CD14-positive monocyte (primary cell): ENCODE results near the gene WNT5A. TPM values are rescaled to one million over a fixed set of nuclear protein-coding genes. Genes with fewer than 3 reads are reported as not detected.

Source experiments
- DNase-seq, 3 donors: peaks; one replicate each; pipeline ENCODE4 v3.0.0-alpha.2; 2011 to 2022
- H2AFZ ChIP-seq: 2 replicates; pipeline ENCODE4 v1.6.0; 2012; ENCODE audit warnings: mild to moderate bottlenecking, low read depth, low read length, inconsistent platforms; ENCODE audit not compliant: insufficient read depth, poor library complexity, severe bottlenecking
- H3K27ac ChIP-seq, 2 donors: 1 replicate in 1 of 2; 2 replicates in 1 of 2; pipeline ENCODE4 v1.5.1; 2012 to 2013; ENCODE audit warnings: low read length in 2 of 2, control low read depth in 1 of 2, inconsistent platforms in 1 of 2, low read depth in 1 of 2, mild to moderate bottlenecking in 1 of 2
- H3K27me3 ChIP-seq, 2 donors: one replicate each; pipeline versions ENCODE4 v1.6.0 to v1.6.1; 2011 to 2013; ENCODE audit warnings: low read length in 2 of 2; ENCODE audit not compliant: control insufficient read depth in 2 of 2, insufficient read depth in 2 of 2
- H3K36me3 ChIP-seq, 2 donors: replicated peaks in 1 of 2; 1 replicate in 1 of 2; 2 replicates in 1 of 2; pipeline versions ENCODE4 v1.5.1 to v1.6.1; 2012 to 2013; ENCODE audit warnings: low read length in 2 of 2, control low read depth in 1 of 2, inconsistent platforms in 1 of 2, mild to moderate bottlenecking in 1 of 2; ENCODE audit not compliant: insufficient read depth in 2 of 2, control insufficient read depth in 1 of 2
- H3K4me1 ChIP-seq, 2 donors: 1 replicate in 1 of 2; 2 replicates in 1 of 2; pipeline versions ENCODE4 v1.5.1 to v1.6.1; 2012 to 2013; ENCODE audit warnings: low read length in 2 of 2, control low read depth in 1 of 2, inconsistent platforms in 1 of 2, mild to moderate bottlenecking in 1 of 2, moderate library complexity in 1 of 2; ENCODE audit not compliant: insufficient read depth in 2 of 2, control insufficient read depth in 1 of 2
- H3K4me2 ChIP-seq: replicated peaks from 2 replicates; pipeline ENCODE3; 2012; ENCODE audit warnings: low read length, moderate library complexity, mild to moderate bottlenecking; ENCODE audit not compliant: poor library complexity, severe bottlenecking; ENCODE audit errors: extremely low read depth
- H3K4me3 ChIP-seq, 3 experiments: fragments of 200-600 bp in 1 of 3; sonication (generic) in 1 of 3; replicated peaks in 1 of 3; 1 replicate in 2 of 3; 2 replicates in 1 of 3; pipeline ENCODE4 v1.5.1; 2011 to 2013; ENCODE audit warnings: low read length in 3 of 3, mild to moderate bottlenecking in 3 of 3, control low read depth in 2 of 3, low read depth in 2 of 3, inconsistent platforms in 1 of 3, moderate library complexity in 1 of 3
- H3K79me2 ChIP-seq: 2 replicates; pipeline ENCODE4 v1.6.0; 2012; ENCODE audit warnings: mild to moderate bottlenecking, control low read depth, inconsistent platforms, low read length, moderate library complexity; ENCODE audit not compliant: insufficient read depth
- H3K9ac ChIP-seq: 2 replicates; pipeline ENCODE4 v1.6.0; 2017; ENCODE audit warnings: low read length, mild to moderate bottlenecking; ENCODE audit not compliant: insufficient read depth, poor library complexity, severe bottlenecking
- H3K9me3 ChIP-seq, 2 donors: replicated peaks in 1 of 2; 1 replicate in 1 of 2; 2 replicates in 1 of 2; pipeline versions ENCODE4 v1.5.1 to v1.6.1; 2012 to 2013; ENCODE audit warnings: low read length in 2 of 2, control low read depth in 1 of 2; ENCODE audit not compliant: control insufficient read depth in 1 of 2, insufficient read depth in 1 of 2
- H4K20me1 ChIP-seq: 2 replicates; pipeline ENCODE4 v1.6.0; 2012; ENCODE audit warnings: mild to moderate bottlenecking, low read length, control low read depth, moderate library complexity; ENCODE audit not compliant: insufficient read depth
- H3K27ac Mint-ChIP-seq, 7 donors: one replicate each; pipeline ENCODE4 v1.8.0; 2020; ENCODE audit warnings: mild to moderate bottlenecking in 7 of 7, mixed read lengths in 7 of 7, moderate library complexity in 6 of 7, inconsistent platforms in 2 of 7
- H3K27me3 Mint-ChIP-seq, 3 donors: one replicate each; pipeline ENCODE4 v1.8.0; 2021 to 2022; ENCODE audit warnings: low read depth in 3 of 3, mild to moderate bottlenecking in 3 of 3, mixed read lengths in 3 of 3, moderate library complexity in 3 of 3, inconsistent platforms in 1 of 3
- H3K36me3 Mint-ChIP-seq, 2 donors: one replicate each; pipeline ENCODE4 v1.8.0; 2020; ENCODE audit warnings: mixed read lengths in 2 of 2, inconsistent platforms in 1 of 2, mild to moderate bottlenecking in 1 of 2
- H3K4me1 Mint-ChIP-seq: one replicate; pipeline ENCODE4 v1.8.0; 2020; ENCODE audit warnings: mild to moderate bottlenecking, mixed read lengths
- H3K4me3 Mint-ChIP-seq, 2 donors: one replicate each; pipeline ENCODE4 v1.8.0; 2020; ENCODE audit warnings: mild to moderate bottlenecking in 2 of 2, mixed read lengths in 2 of 2, moderate library complexity in 1 of 2
- H3K9me3 Mint-ChIP-seq, 7 donors: one replicate each; pipeline ENCODE4 v1.8.0; 2020 to 2022; ENCODE audit warnings: mixed read lengths in 7 of 7, mild to moderate bottlenecking in 6 of 7, moderate library complexity in 6 of 7, inconsistent platforms in 2 of 7
- CTCF ChIP-seq: fragments of 200-600 bp; IDR thresholded peaks from one replicate; pipeline ENCODE4 v1.8.0; 2022; ENCODE audit warnings: antibody characterized with exemption, mild to moderate bottlenecking
- WGBS: methylation state at CpG from one replicate; pipeline ENCODE4 v1.1.5; 2013; ENCODE audit warnings: missing lambda C conversion rate; ENCODE audit not compliant: insufficient coverage; 5-methylcytosine and 5-hydroxymethylcytosine counted together
- intact Hi-C, 2 donors: fragments of 100-400 bp; cut with micrococcal nuclease; formaldehyde crosslinking; loops; one replicate each; pipeline versions ENCODE4 v1.15.0 to v1.15.1; 2023
- polyA plus RNA-seq, 3 donors: library from polyadenylated mRNA; depleted of rRNA in 1 of 3; unstranded in 2 of 3; stranded (reverse) in 1 of 3; fragments of 300-500 nt in 2 of 3; fragments of >200 nt in 1 of 3; fragmentation: Illumina TruSeq in 2 of 3; gene quantifications; 1 replicate in 2 of 3; 2 replicates in 1 of 3; pipeline ENCODE4 v1.2.3, GENCODE V29; 2012 to 2021

The WNT5A gene
- polyA plus RNA-seq, 3 donors: 0.01 to 0.03 TPM; not detected in 1

GRCh38 chr3:55501905-55502304, 14.8 kb upstream of the WNT5A start:
- Histone ChIP-seq H3K36me3 (no peaks in the 10 kb centered on the region), H3K4me2 (no peak overlapping the region), H3K4me1 (no peaks in the 10 kb centered on the region), H3K4me3 (no peak overlapping the region), H4K20me1 (no peaks in the 10 kb centered on the region), H3K27me3 (peaks cover 4 to 5% of the 10 kb centered on the region in 2 donors), H3K9ac (no peak overlapping the region), H3K27ac (no peak overlapping the region), H3K9me3 (no peaks in the 10 kb centered on the region), H3K79me2 (no peaks in the 10 kb centered on the region), H2AFZ (no peak overlapping the region)
- no peaks in the 10 kb centered on the region for H3K4me1 Mint-ChIP-seq
- DNase-seq: no peak
- no peak overlapping the region for H3K27ac Mint-ChIP-seq
- no peak overlapping the region for H3K4me3 Mint-ChIP-seq
- no CpG with 5 or more reads among the region's 3 CpGs for WGBS
- H3K27me3 Mint-ChIP-seq: peaks cover 0 to 10% (median 0%) of the 10 kb centered on the region in 3 donors
- H3K36me3 Mint-ChIP-seq: no peaks in the 10 kb centered on the region
- intact Hi-C loops: no loop called here
- H3K9me3 Mint-ChIP-seq: no peaks in the 10 kb centered on the region
- TF ChIP-seq CTCF: no peak

DNA sequence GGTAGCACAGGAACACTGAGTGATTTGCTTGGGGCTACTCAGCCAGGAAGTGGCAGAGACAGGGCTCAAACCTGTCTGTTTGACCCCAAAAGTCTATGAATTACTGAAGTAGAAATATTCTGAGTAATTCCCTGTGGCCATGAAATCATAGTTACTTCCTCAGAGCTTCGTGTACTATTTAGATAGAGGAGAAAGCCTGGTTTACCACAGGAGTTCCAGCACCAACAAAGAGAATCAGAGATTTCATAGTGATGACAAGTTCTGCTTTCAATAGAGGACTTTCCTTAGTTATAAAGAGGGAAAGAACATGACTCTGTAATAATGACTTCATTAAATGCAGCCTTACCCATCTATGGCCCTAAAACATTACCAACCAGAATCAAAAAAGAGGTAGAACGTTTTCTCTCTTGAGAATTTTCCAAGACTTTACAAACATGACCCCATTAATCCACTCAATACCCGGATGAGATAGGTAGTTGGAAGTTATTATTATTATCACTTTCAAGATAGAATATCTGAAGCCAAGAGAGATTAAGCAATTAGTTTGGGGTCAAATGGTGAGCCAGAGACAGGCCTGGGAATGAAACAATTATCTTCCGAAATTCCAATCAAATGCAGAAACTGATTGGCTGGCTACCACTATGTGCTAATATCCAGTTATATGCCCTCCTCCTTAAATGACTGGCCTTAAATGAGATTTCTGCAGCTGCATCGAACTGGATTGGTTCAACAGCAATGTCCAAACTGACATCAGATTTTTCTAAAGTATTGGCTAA, 13.6 kb upstream of the WNT5A start:
- no peak overlapping the region for H3K4me2 ChIP-seq
- 83% methylated on average over 2 of the region's 5 CpGs for WGBS
- no peaks in the 10 kb centered on the region for H3K79me2 ChIP-seq
- Mint-ChIP-seq H3K4me1 (no peaks in the 10 kb centered on the region), H3K27me3 (peaks cover 0 to 14% (median 2%) of the 10 kb centered on the region in 3 donors), H3K27ac (no peak overlapping the region), H3K9me3 (no peaks in the 10 kb centered on the region), H3K36me3 (no peaks in the 10 kb centered on the region), H3K4me3 (no peak overlapping the region)
- intact Hi-C loops: no loop called here
- no peaks in the 10 kb centered on the region for H3K9me3 ChIP-seq
- no peak overlapping the region for H3K4me3 ChIP-seq
- no peaks in the 10 kb centered on the region for H4K20me1 ChIP-seq
- no peak overlapping the region for H3K9ac ChIP-seq
- H3K27me3 ChIP-seq: peaks cover 4 to 5% of the 10 kb centered on the region in 2 donors
- no peak for TF ChIP-seq CTCF
- no peak for DNase-seq
- H2AFZ ChIP-seq: no peak overlapping the region
- no peaks in the 10 kb centered on the region for H3K36me3 ChIP-seq
- no peaks in the 10 kb centered on the region for H3K4me1 ChIP-seq
- no peak overlapping the region for H3K27ac ChIP-seq
